Brain microvascular endothelial cell (primary cell): ENCODE results near the gene TMA7B.
A peak's percentile ranks its signal among the peaks of the same experiment; 100 is the strongest.

Experiments used
- DNase-seq: peaks from one replicate; pipeline ENCODE4 v3.0.0-alpha.2; 2020
- H3K27ac ChIP-seq: fragments of 250-450 bp; sonication (Bioruptor Pico); 2 replicates; pipeline ENCODE4 v1.5.1; 2020; ENCODE audit warnings: mild to moderate bottlenecking, moderate library complexity
- H3K27me3 ChIP-seq: fragments of 250-450 bp; sonication (Bioruptor Pico); replicated peaks from 2 replicates; pipeline ENCODE4 v1.5.1; 2020; ENCODE audit warnings: mild to moderate bottlenecking
- H3K36me3 ChIP-seq: fragments of 250-450 bp; sonication (Bioruptor Pico); replicated peaks from 2 replicates; pipeline ENCODE4 v1.5.1; 2020; ENCODE audit warnings: mild to moderate bottlenecking
- H3K4me3 ChIP-seq: 2 replicates; pipeline ENCODE4 v1.5.1; 2011; ENCODE audit warnings: low read depth, mild to moderate bottlenecking, control low read depth, low read length, moderate library complexity
- CTCF ChIP-seq: IDR thresholded peaks from 2 replicates; pipeline ENCODE4 v1.5.1; 2011; ENCODE audit warnings: low read depth, mild to moderate bottlenecking, moderate library complexity, low read length, control low read depth, inconsistent platforms; ENCODE audit errors: missing control alignments
- in situ Hi-C: cut with HindIII; loops from 2 replicates; pipeline ENCODE4 v1.10.0; 2017; ENCODE audit warnings: low sequenced_read_pairs, low pct_ligation_motif_present

The TMA7B gene

GRCh38 chr22:39952347-39952746 lies 7.8 kb upstream of the TMA7B start:
- no peak for DNase-seq
- H3K27me3 ChIP-seq = no peaks in the 10 kb centered on the region
- H3K27ac ChIP-seq = no peak overlapping the region
- H3K4me3 ChIP-seq = no peak overlapping the region
- H3K36me3 ChIP-seq = no peaks in the 10 kb centered on the region
- no peak for TF ChIP-seq CTCF
- in situ Hi-C loops = no loop called here

GRCh38 chr22:39953101-39953500 lies 7.1 kb upstream of the TMA7B start:
- H3K36me3 ChIP-seq = no peaks in the 10 kb centered on the region
- H3K4me3 ChIP-seq = no peak overlapping the region
- no peak for DNase-seq
- TF ChIP-seq CTCF = no peak
- H3K27ac ChIP-seq = no peak overlapping the region
- in situ Hi-C loops = no loop called here
- no peaks in the 10 kb centered on the region for H3K27me3 ChIP-seq

- peak; percentile 89 for DNase-seq
- peak overlapping the region; percentile 64 for H3K27ac ChIP-seq
- in situ Hi-C loops = no loop called here
- no peaks in the 10 kb centered on the region for H3K27me3 ChIP-seq
- no peaks in the 10 kb centered on the region for H3K36me3 ChIP-seq
- TF ChIP-seq CTCF = no peak
- H3K4me3 ChIP-seq = no peak overlapping the region
Observed at GRCh38 chr22:39954584-39955055, 5.6 kb upstream of the TMA7B start.

- no peak for DNase-seq
- H3K4me3 ChIP-seq = no peak overlapping the region
- no peak overlapping the region for H3K27ac ChIP-seq
- no peaks in the 10 kb centered on the region for H3K36me3 ChIP-seq
- no peak for TF ChIP-seq CTCF
- H3K27me3 ChIP-seq = no peaks in the 10 kb centered on the region
- in situ Hi-C loops = no loop called here
Observed at GRCh38 chr22:39955675-39956074, 4.5 kb upstream of the TMA7B start.

GRCh38 chr22:39956932-39957664 lies 3.1 kb upstream of the TMA7B start:
- DNase-seq = no peak
- no peak for TF ChIP-seq CTCF
- no peak overlapping the region for H3K4me3 ChIP-seq
- H3K27ac ChIP-seq = no peak overlapping the region
- H3K27me3 ChIP-seq = no peaks in the 10 kb centered on the region
- in situ Hi-C loops = no loop called here
- H3K36me3 ChIP-seq = no peaks in the 10 kb centered on the region
